ENCODE results near the gene SNX25.
"Not testable (repeated sequence)": the region's sequence is repeated elsewhere in the genome, so short reads cannot be mapped to it uniquely, and the experiment has no call there.

SNX25 gene

GRCh38 chr4:185325721-185326120, 116.3 kb downstream of the SNX25 start:
- DNase-seq (ENCODE audit: low read depth); H3K4me3 ChIP-seq (ENCODE audit: low read depth, low read length): not testable (repeated sequence)

- H3K4me3 ChIP-seq (ENCODE audit: low read depth, low read length): no peak overlapping the region
- DNase-seq (ENCODE audit: low read depth): no peak
Observed at GRCh38 chr4:185328586-185328985, 119.2 kb downstream of the SNX25 start.

- not testable (repeated sequence) for H3K4me3 ChIP-seq (ENCODE audit: low read depth, low read length); DNase-seq (ENCODE audit: low read depth)
Observed at GRCh38 chr4:185329879-185330510, 120.6 kb downstream of the SNX25 start.

- no peak overlapping the region for H3K4me3 ChIP-seq (ENCODE audit: low read depth, low read length)
- no peak for DNase-seq (ENCODE audit: low read depth)
Observed at GRCh38 chr4:185332575-185333464, 123.4 kb downstream of the SNX25 start.

- DNase-seq (ENCODE audit: low read depth): no peak
- no peak overlapping the region for H3K4me3 ChIP-seq (ENCODE audit: low read depth, low read length)
Observed at GRCh38 chr4:185334326-185334725, 124.9 kb downstream of the SNX25 start.

- no peak overlapping the region for H3K4me3 ChIP-seq (ENCODE audit: low read depth, low read length)
- DNase-seq (ENCODE audit: low read depth): no peak
Observed at GRCh38 chr4:185335579-185335978, 126.2 kb downstream of the SNX25 start.

- H3K4me3 ChIP-seq (ENCODE audit: low read depth, low read length): no peak overlapping the region
- DNase-seq (ENCODE audit: low read depth): no peak
Observed at GRCh38 chr4:185339941-185340340, 130.5 kb downstream of the SNX25 start.

GRCh38 chr4:185341377-185341776, 132.0 kb downstream of the SNX25 start:
- H3K4me3 ChIP-seq (ENCODE audit: low read depth, low read length): no peak overlapping the region
- no peak for DNase-seq (ENCODE audit: low read depth)

GRCh38 chr4:185341841-185342240, 132.4 kb downstream of the SNX25 start:
- no peak for DNase-seq (ENCODE audit: low read depth)
- no peak overlapping the region for H3K4me3 ChIP-seq (ENCODE audit: low read depth, low read length)

GRCh38 chr4:185343726-185344581, 134.6 kb downstream of the SNX25 start:
- DNase-seq (ENCODE audit: low read depth): no peak
- no peak overlapping the region for H3K4me3 ChIP-seq (ENCODE audit: low read depth, low read length)

GRCh38 chr4:185344743-185345538, 135.5 kb downstream of the SNX25 start:
- H3K4me3 ChIP-seq (ENCODE audit: low read depth, low read length): no peak overlapping the region
- DNase-seq (ENCODE audit: low read depth): no peak

- DNase-seq (ENCODE audit: low read depth): no peak
- no peak overlapping the region for H3K4me3 ChIP-seq (ENCODE audit: low read depth, low read length)
Observed at GRCh38 chr4:185346975-185347601, 137.7 kb downstream of the SNX25 start.

GRCh38 chr4:185351691-185352090, 142.3 kb downstream of the SNX25 start:
- no peak for DNase-seq (ENCODE audit: low read depth)

GRCh38 chr4:185352202-185352601, 142.8 kb downstream of the SNX25 start:
- H3K4me3 ChIP-seq (ENCODE audit: low read depth, low read length): no peak overlapping the region
- no peak for DNase-seq (ENCODE audit: low read depth)

More at GRCh38 chr4:185351691-185352090, 142.3 kb downstream of the SNX25 start:
- no peak overlapping the region for H3K4me3 ChIP-seq (ENCODE audit: low read depth, low read length)

- H3K4me3 ChIP-seq (ENCODE audit: low read depth, low read length): no peak overlapping the region
- no peak for DNase-seq (ENCODE audit: low read depth)
Observed at GRCh38 chr4:185352741-185353140, 143.3 kb downstream of the SNX25 start.

- no peak for DNase-seq (ENCODE audit: low read depth)
- H3K4me3 ChIP-seq (ENCODE audit: low read depth, low read length): no peak overlapping the region
Observed at GRCh38 chr4:185357211-185357610, 147.8 kb downstream of the SNX25 start.

GRCh38 chr4:185357733-185358440, 148.5 kb downstream of the SNX25 start:
- H3K4me3 ChIP-seq (ENCODE audit: low read depth, low read length): no peak overlapping the region
- no peak for DNase-seq (ENCODE audit: low read depth)

GRCh38 chr4:185358514-185358913, 149.1 kb downstream of the SNX25 start:
- no peak overlapping the region for H3K4me3 ChIP-seq (ENCODE audit: low read depth, low read length)
- no peak for DNase-seq (ENCODE audit: low read depth)

Measured in skeletal muscle cell (primary cell).